ENCODE data around the gene DNASE2B.
"Not testable (repeated sequence)": the region's sequence is repeated elsewhere in the genome, so short reads cannot be mapped to it uniquely, and the experiment has no call there.

Gene DNASE2B

DNA sequence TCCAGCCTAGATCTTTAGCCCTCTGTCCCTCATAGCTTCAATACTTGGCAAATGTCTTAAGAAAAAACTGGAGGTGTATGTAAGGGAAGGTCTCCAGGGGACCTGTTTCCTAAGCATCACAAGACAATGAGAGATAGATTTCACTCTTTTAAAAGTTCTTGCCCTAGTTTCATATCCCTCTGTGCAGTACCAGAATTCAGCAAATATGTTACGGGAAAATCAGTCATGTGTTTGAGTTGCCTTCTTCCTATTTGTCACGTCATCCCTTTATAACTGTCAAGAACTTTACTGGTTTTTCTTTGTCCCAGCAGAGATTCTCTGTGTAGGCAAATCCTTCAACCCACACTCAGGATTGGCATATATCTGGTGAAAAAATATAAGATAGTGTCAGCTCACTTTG, 32.3 kb downstream of the DNASE2B start:
- no peak for DNase-seq (ENCODE audit: low read depth, low spot score)
- TF ChIP-seq, protein P1, sequence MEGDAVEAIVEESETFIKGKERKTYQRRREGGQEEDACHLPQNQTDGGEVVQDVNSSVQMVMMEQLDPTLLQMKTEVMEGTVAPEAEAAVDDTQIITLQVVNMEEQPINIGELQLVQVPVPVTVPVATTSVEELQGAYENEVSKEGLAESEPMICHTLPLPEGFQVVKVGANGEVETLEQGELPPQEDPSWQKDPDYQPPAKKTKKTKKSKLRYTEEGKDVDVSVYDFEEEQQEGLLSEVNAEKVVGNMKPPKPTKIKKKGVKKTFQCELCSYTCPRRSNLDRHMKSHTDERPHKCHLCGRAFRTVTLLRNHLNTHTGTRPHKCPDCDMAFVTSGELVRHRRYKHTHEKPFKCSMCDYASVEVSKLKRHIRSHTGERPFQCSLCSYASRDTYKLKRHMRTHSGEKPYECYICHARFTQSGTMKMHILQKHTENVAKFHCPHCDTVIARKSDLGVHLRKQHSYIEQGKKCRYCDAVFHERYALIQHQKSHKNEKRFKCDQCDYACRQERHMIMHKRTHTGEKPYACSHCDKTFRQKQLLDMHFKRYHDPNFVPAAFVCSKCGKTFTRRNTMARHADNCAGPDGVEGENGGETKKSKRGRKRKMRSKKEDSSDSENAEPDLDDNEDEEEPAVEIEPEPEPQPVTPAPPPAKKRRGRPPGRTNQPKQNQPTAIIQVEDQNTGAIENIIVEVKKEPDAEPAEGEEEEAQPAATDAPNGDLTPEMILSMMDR (IDR thresholded peaks at IDR 0.05; ENCODE audit: low read depth, low read length), result no peak
- in situ Hi-C loops (cut with HindIII; ENCODE audit: low sequenced_read_pairs), result no loop called here
- H3K4me3 ChIP-seq (ENCODE audit: low read depth, low read length), result no peak overlapping the region

DNA sequence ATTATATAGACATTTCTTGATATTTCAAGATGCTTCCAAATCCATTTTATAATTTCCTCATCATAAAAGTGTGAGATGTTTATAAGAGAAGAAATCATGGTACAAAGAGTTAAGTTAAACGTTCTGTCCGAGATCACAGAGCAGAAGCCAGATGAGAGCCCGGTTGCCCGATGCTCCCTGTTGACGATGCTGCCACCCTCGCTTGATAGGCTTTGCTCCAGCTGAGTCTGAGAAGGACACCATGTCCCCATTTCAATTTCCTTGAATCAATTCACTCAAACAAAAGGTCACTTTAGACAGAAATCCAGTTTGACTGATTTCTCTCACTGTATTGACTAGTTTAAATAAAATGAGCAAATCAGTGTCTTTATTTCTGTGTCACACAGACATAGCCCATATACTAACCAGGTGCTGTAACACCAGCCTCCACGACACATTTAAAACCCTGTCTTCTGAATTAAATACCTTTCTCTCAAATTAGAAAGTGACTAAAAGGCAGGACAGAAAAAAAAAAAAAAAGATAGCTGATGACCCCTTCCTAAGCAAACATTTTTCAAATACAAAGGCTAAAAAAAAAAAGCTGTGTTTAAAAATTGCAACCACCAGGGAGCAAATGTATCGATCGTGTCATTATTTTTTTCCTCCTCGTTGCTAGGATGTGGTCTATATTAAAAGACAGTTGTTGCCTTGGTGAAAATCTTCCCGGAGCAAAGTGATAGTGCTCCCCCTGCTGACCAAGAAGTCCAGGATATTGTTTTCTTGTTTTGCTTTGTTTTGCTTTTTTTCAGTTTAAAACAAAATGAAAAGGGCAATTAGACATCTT, 35.2 kb downstream of the DNASE2B start:
- peak overlapping the region; percentile 25 for H3K4me3 ChIP-seq (ENCODE audit: low read depth, low read length)
- TF ChIP-seq, protein P1 (IDR thresholded peaks at IDR 0.05; ENCODE audit: low read depth, low read length), result peak; percentile 67
- peak; percentile 84 for DNase-seq (ENCODE audit: low read depth, low spot score)
- in situ Hi-C loops (cut with HindIII; ENCODE audit: low sequenced_read_pairs), result no loop called here

DNA sequence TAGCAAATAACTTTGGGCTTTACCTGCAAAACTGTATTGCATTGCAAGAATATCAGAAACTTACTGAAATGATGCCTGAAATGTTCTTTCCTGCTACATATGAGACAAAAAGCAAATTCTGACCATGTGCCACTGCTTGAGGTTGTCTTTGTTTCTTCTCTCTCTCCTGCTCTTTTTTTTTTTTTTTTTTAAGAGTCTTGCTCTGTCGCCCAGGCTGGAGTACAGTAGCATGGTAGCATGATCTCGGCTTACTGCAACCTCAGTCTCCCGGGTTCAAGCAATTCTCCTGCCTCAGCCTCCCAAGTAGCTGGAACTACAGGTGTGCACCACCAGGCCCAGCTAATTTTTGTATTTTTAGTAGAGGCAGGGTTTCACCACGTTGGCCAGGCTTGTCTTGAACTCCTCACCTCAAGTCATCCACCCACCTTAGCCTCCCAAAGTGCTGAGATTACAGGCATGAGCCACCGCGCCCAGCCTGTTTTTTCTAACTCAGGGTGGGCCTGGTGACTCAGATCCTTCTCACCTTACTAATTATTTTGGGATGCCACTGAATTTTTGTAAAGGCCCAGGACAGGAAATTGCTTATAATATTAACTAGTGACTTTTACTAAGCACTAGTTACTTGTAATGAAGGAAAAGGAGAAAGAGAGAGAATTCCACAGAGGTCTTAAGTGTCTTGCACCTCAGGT, 35.9 kb downstream of the DNASE2B start:
- no peak for DNase-seq (ENCODE audit: low read depth, low spot score)
- in situ Hi-C loops (cut with HindIII; ENCODE audit: low sequenced_read_pairs), result no loop called here
- H3K4me3 ChIP-seq (ENCODE audit: low read depth, low read length), result no peak overlapping the region

DNA sequence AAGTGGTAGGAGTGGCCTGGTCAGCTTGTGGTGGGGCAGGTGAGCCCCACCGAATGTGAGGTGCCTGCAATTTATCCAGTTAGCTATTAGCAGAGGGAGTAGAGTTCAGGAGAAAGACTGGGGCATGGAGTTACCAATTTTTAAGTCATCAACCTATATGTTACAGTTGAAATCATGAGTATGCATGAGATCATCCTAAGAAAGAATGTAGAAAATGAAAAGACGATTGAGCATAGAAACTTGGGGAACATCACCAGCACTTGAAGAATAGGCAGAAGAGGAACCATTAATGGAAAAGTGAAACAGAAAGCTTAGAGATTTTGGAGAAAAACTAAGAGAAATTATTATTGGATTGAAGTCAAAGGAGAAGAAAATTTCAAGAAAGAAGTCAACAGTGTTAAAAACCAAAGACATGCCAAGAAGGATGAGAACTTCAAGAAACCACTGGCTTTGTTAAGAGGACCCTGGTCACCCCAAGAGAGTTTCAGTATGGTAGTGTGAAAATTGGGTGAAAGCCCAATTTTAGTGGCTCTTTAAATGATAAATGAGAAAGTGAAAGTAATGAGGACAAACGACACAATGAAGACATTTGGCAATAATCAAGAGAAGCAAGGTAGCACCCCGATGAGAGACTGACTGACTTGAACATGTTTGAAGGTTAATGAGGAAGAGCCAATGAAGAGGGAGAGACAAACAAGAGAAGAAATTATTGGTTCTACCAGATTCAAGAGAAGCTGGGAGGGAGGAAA, 36.7 kb downstream of the DNASE2B start:
- peak; percentile 15 for DNase-seq (ENCODE audit: low read depth, low spot score)
- in situ Hi-C loops (cut with HindIII; ENCODE audit: low sequenced_read_pairs), result no loop called here

More for the DNA sequence above, 35.9 kb downstream of the DNASE2B start:
- TF ChIP-seq, protein P1 (IDR thresholded peaks at IDR 0.05; ENCODE audit: low read depth, low read length), result no peak

DNA sequence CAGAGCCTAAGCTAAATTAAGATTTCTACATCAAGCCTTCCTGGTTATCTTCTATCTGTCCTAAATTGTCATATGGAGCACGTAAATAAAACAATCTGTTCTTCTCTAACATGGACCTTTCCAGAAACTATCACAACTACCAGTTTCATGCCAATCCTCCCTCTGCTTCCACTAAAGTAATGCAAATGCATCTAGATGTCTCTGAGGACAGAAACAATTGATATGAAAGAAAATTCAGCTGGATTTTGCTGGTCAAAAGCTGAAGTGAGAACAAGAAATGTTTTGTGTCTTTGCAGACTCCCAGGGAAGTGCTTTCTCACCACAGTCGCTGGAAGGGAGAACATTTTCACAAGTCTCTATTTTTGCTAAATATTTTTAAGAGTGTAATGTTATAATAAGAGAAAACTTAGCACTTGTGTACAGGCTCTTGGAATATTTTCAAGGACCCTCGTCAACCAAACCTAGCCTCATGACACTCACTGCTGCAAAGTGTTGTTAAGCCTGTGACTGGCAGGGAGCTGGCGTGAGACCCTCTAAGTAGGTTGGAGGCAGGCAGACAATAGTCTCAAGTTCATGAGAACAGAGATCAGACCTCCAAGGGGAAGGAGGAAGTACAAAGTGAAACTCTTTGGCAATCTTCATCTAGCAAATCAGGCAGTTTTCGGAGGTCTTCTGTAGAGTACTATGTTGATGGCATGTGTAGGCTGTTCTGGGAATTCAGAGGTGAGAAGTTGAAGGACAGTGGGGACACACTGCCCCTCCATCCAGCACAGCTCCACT, 38.8 kb downstream of the DNASE2B start:
- no peak for DNase-seq (ENCODE audit: low read depth, low spot score)
- H3K4me3 ChIP-seq (ENCODE audit: low read depth, low read length), result no peak overlapping the region
- TF ChIP-seq, protein P1 (IDR thresholded peaks at IDR 0.05; ENCODE audit: low read depth, low read length), result no peak
- in situ Hi-C loops (cut with HindIII; ENCODE audit: low sequenced_read_pairs), result no loop called here

More for the DNA sequence above, 36.7 kb downstream of the DNASE2B start:
- H3K4me3 ChIP-seq (ENCODE audit: low read depth, low read length), result no peak overlapping the region
- TF ChIP-seq, protein P1 (IDR thresholded peaks at IDR 0.05; ENCODE audit: low read depth, low read length), result no peak

DNA sequence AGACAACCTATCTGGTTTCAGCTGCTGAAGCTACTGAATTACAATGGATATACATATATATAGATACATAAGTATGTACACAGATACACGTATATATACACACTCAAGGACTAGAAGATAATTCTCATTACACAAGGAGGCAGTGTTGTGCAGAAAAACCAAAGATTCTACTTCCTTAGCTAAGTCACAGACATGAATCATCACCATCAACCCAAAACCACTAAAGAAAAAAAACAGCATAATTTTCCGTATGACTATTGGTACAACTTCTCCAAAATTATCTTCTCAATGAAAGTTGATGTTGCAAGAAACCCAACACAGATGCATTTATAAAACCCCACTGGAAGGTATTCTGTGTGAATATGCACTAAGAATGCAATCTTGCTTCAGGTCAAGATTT, 44.0 kb downstream of the DNASE2B start:
- peak; percentile 91 for DNase-seq (ENCODE audit: low read depth, low spot score)
- in situ Hi-C loops (cut with HindIII; ENCODE audit: low sequenced_read_pairs), result no loop called here

DNA sequence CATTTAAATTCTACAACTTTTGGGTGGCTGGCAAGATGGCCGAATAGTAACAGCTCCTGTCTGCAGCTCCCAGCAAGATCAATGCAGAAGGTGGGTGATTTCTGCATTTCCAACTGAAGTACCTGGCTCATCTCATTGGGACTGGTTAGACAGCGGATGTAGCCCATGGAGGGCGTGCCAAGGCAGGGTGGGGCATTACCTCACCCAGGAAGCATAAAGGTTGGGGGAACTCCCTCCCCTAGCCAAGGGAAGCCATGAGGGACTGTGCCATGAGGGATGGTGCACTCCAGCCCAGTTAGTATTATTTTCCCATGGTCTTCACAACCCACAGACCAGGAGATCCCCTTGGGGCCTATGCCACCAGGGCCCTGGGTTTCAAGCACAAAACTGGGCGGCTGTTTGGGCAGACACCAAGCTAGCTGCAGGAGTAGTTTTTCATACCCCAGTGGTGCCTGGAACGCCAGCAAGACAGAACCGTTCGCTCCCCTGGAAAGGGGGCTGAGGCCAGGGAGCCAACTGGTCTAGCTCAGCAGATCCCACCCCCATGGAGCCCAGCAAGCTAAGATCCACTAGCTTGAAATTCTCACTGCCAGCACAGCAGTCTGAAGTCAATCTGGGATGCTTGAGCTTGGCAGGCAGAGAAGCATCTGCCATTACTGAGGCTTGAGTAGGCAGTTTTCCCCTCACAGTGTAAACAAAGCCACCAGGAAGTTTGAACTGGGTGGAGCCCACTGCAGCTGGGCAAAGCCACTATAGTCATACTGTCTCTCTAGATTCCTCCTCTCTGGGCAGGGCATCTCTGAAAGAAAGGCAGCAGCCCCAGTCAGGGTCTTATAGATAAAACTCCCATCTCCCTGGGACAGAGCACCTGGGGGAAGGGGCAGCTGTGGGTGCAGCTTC, 44.7 kb downstream of the DNASE2B start:
- in situ Hi-C loops (cut with HindIII; ENCODE audit: low sequenced_read_pairs); H3K4me3 ChIP-seq (ENCODE audit: low read depth, low read length); DNase-seq (ENCODE audit: low read depth, low spot score): not testable (repeated sequence)

More for the DNA sequence above, 44.0 kb downstream of the DNASE2B start:
- TF ChIP-seq, protein P1 (IDR thresholded peaks at IDR 0.05; ENCODE audit: low read depth, low read length), result peak; percentile 41
- H3K4me3 ChIP-seq (ENCODE audit: low read depth, low read length), result no peak overlapping the region

DNA sequence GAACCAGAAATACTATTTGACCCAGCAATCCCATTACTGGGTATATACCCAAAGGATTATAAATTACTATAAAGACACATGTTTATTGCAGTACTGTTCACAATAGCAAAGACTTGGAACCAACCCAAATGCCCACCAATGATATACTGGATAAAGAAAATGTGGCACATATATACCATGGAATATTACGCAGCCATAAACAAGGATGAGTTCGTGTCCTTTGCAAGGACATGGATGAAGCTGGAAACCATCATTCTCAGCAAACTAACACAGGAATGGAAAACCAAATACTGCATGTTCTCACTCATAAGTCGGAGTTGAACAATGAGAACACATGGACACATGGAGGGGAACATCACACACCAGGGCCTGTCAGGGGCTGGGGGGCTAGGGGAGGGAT, 50.4 kb downstream of the DNASE2B start:
- DNase-seq (ENCODE audit: low read depth, low spot score); in situ Hi-C loops (cut with HindIII; ENCODE audit: low sequenced_read_pairs): not testable (repeated sequence)

More for the DNA sequence above, 50.4 kb downstream of the DNASE2B start:
- H3K4me3 ChIP-seq (ENCODE audit: low read depth, low read length), result not testable (repeated sequence)

All from astrocyte of the spinal cord (primary cell).